Nephron progenitor cell (in vitro differentiated cells): ENCODE results near the gene TP53.

Experiments used
- DNase-seq: peaks from one replicate; pipeline ENCODE4 v3.0.0; 2021
- H3K27ac Mint-ChIP-seq: 2 replicates; pipeline ENCODE4 v1.8.0; 2021; ENCODE audit warnings: mild to moderate bottlenecking, moderate library complexity, mixed read lengths
- H3K27me3 Mint-ChIP-seq: 2 replicates; pipeline ENCODE4 v1.8.0; 2021; ENCODE audit warnings: mild to moderate bottlenecking, low read depth, mixed read lengths; ENCODE audit not compliant: poor library complexity
- H3K36me3 Mint-ChIP-seq: 2 replicates; pipeline ENCODE4 v1.8.0; 2021; ENCODE audit warnings: low read depth, mixed read lengths
- H3K4me1 Mint-ChIP-seq: 2 replicates; pipeline ENCODE4 v1.8.0; 2021; ENCODE audit warnings: mixed read lengths
- H3K4me3 Mint-ChIP-seq: 2 replicates; pipeline ENCODE4 v1.8.0; 2021; ENCODE audit warnings: mild to moderate bottlenecking, moderate library complexity, mixed read lengths
- H3K9me3 Mint-ChIP-seq: 2 replicates; pipeline ENCODE4 v1.8.0; 2021; ENCODE audit warnings: mild to moderate bottlenecking, moderate library complexity, mixed read lengths
- CTCF ChIP-seq: fragments of 200-600 bp; sonication (generic); IDR thresholded peaks from 2 replicates; pipeline ENCODE4 v1.5.0; 2021; ENCODE audit warnings: antibody characterized with exemption

TP53 gene

GRCh38 chr17:7709031-7709430 lies 21.7 kb upstream of the TP53 start:
- H3K36me3 Mint-ChIP-seq: peaks cover 15% of the 10 kb centered on the region
- H3K4me1 Mint-ChIP-seq: peaks cover 57% of the 10 kb centered on the region
- no peaks in the 10 kb centered on the region for H3K9me3 Mint-ChIP-seq
- DNase-seq: no peak
- peaks cover 45% of the 10 kb centered on the region for H3K27me3 Mint-ChIP-seq
- H3K27ac Mint-ChIP-seq: no peak overlapping the region
- no peak for TF ChIP-seq CTCF
- no peak overlapping the region for H3K4me3 Mint-ChIP-seq

- H3K27ac Mint-ChIP-seq: no peak overlapping the region
- H3K4me3 Mint-ChIP-seq: no peak overlapping the region
- peaks cover 15% of the 10 kb centered on the region for H3K36me3 Mint-ChIP-seq
- peaks cover 59% of the 10 kb centered on the region for H3K4me1 Mint-ChIP-seq
- no peak for DNase-seq
- H3K27me3 Mint-ChIP-seq: peaks cover 51% of the 10 kb centered on the region
- no peaks in the 10 kb centered on the region for H3K9me3 Mint-ChIP-seq
- TF ChIP-seq CTCF: no peak
These were observed 20.8 kb upstream of the TP53 start for GRCh38 chr17:7707858-7708750.

- Mint-ChIP-seq H3K4me3 (no peak overlapping the region), H3K36me3 (peaks cover 15% of the 10 kb centered on the region), H3K4me1 (peaks cover 58% of the 10 kb centered on the region), H3K27ac (no peak overlapping the region), H3K27me3 (peaks cover 45% of the 10 kb centered on the region), H3K9me3 (no peaks in the 10 kb centered on the region)
- DNase-seq: no peak
- TF ChIP-seq CTCF: no peak
These were observed 20.2 kb upstream of the TP53 start for GRCh38 chr17:7707446-7707845.

GRCh38 chr17:7706631-7707354 lies 19.5 kb upstream of the TP53 start:
- Mint-ChIP-seq H3K4me3 (peak overlapping the region; percentile 95), H3K27ac (no peak overlapping the region), H3K4me1 (peaks cover 53% of the 10 kb centered on the region), H3K27me3 (peaks cover 38% of the 10 kb centered on the region), H3K36me3 (peaks cover 15% of the 10 kb centered on the region), H3K9me3 (no peaks in the 10 kb centered on the region)
- DNase-seq: no peak
- no peak for TF ChIP-seq CTCF

GRCh38 chr17:7705269-7706255 lies 18.3 kb upstream of the TP53 start:
- Mint-ChIP-seq H3K9me3 (no peaks in the 10 kb centered on the region), H3K4me1 (peaks cover 42% of the 10 kb centered on the region), H3K27me3 (peaks cover 31% of the 10 kb centered on the region), H3K36me3 (peaks cover 9% of the 10 kb centered on the region), H3K27ac (peak overlapping the region; percentile 72), H3K4me3 (peak overlapping the region; percentile 95)
- no peak for TF ChIP-seq CTCF
- DNase-seq: peak; percentile 43
